K562 (cell line): Measurements from ENCODE around the gene PLAC9. TPM values are rescaled to one million over a fixed set of nuclear protein-coding genes. Genes with fewer than 3 reads are reported as not detected.

ENCODE experiments used
- ATAC-seq: fragments of 200-7000 bp; cut with Tn5 transposase; 3 replicates; pipeline ENCODE4 v1.9.1; 2020; ENCODE audit warnings: moderate library complexity
- BruUV-seq: library from RNA; stranded (reverse); fragments of 400-500 nt; replicated peaks from 2 replicates; lab custom pipeline; 2021; lab: Mats Ljungman, UMichigan
- CTCF ChIA-PET: fragments of 300-600 bp; formaldehyde crosslinking; extraction: SDS; loops from one replicate; lab custom pipeline; 2021; ENCODE audit warnings: low intra/inter-chr PET ratio; lab: Yijun Ruan, JAX
- POLR2A ChIA-PET: fragments of 300-600, 350-650 bp; sonication (Branson Sonifier 250); formaldehyde crosslinking; extraction: SDS; loops from one replicate; lab custom pipeline; 2021; ENCODE audit warnings: antibody characterized with exemption, inconsistent platforms; lab: Yijun Ruan, JAX
- DNase-seq, 4 experiments: peaks; one replicate each; pipeline versions ENCODE4 v3.0.0 to v3.0.0-alpha.2; 2011 to 2018; ENCODE audit warnings: low spot score in 3 of 4, mixed read lengths in 3 of 4; ENCODE audit errors: extremely low read depth in 1 of 4
- FAIRE-seq: peaks from 2 replicates; lab custom pipeline; 2011; peaks lifted over from hg19 to GRCh38; lab: Jason Lieb, UNC
- H2AFZ ChIP-seq: 2 replicates; pipeline ENCODE4 v1.6.0; 2011; ENCODE audit warnings: low read depth, low read length, control low read depth, inconsistent platforms
- H3K27ac ChIP-seq: fragments of 200-600 bp; 3 replicates; pipeline ENCODE4 v1.8.0; 2011; ENCODE audit warnings: low read depth, mild to moderate bottlenecking, control low read depth, inconsistent platforms, low read length, moderate library complexity, mixed read lengths; ENCODE audit errors: extremely low read depth
- H3K27me3 ChIP-seq, 2 experiments: fragments of 300-600 bp in 1 of 2; 2 replicates in 1 of 2; 3 replicates in 1 of 2; pipeline versions ENCODE4 v1.6.0 to v1.8.0; 2011; ENCODE audit warnings: inconsistent platforms in 2 of 2, low read length in 2 of 2, mild to moderate bottlenecking in 1 of 2, mixed read lengths in 1 of 2, moderate library complexity in 1 of 2; ENCODE audit not compliant: control insufficient read depth in 2 of 2, insufficient read depth in 2 of 2
- H3K36me3 ChIP-seq: fragments of 300-600 bp; 3 replicates; pipeline ENCODE4 v1.8.0; 2011; ENCODE audit warnings: mild to moderate bottlenecking, low read length, inconsistent platforms; ENCODE audit not compliant: control insufficient read depth, insufficient read depth
- H3K4me1 ChIP-seq, 2 experiments: fragments of 200-600 bp in 1 of 2; replicated peaks in 1 of 2; 2 replicates in 1 of 2; 3 replicates in 1 of 2; pipeline versions ENCODE4 v1.5.1 to v1.8.0; 2011; ENCODE audit warnings: inconsistent platforms in 2 of 2, low read length in 2 of 2, mild to moderate bottlenecking in 1 of 2, mixed read lengths in 1 of 2, moderate library complexity in 1 of 2; ENCODE audit not compliant: control insufficient read depth in 2 of 2, insufficient read depth in 2 of 2
- H3K4me2 ChIP-seq: 2 replicates; pipeline ENCODE4 v1.6.1; 2011; ENCODE audit warnings: low read length, control low read depth, inconsistent platforms, mixed read lengths; ENCODE audit not compliant: insufficient read depth
- H3K4me3 ChIP-seq: fragments of 200-600 bp; sonication (generic), shearing (Covaris generic); 2 replicates; pipeline ENCODE4 v1.5.1; 2016; ENCODE audit warnings: control low read depth, inconsistent platforms
- H3K79me2 ChIP-seq: fragments of 200-600 bp; 3 replicates; pipeline ENCODE4 v1.8.0; 2011; ENCODE audit warnings: low read length, inconsistent platforms; ENCODE audit not compliant: control insufficient read depth, insufficient read depth
- H3K9ac ChIP-seq, 2 experiments: 2 replicates each; pipeline versions ENCODE4 v1.6.0 to v1.6.1; 2011; ENCODE audit warnings: low read depth in 2 of 2, low read length in 2 of 2, control low read depth in 1 of 2, inconsistent platforms in 1 of 2, mild to moderate bottlenecking in 1 of 2, mixed read lengths in 1 of 2; ENCODE audit not compliant: insufficient read depth in 1 of 2
- H3K9me1 ChIP-seq: one replicate; pipeline ENCODE4 v1.6.0; 2011; ENCODE audit warnings: inconsistent platforms, mild to moderate bottlenecking, low read length, moderate library complexity; ENCODE audit not compliant: control insufficient read depth, insufficient read depth
- H3K9me3 ChIP-seq: replicated peaks from 2 replicates; pipeline ENCODE4 v1.5.1; 2011; ENCODE audit warnings: low read depth, low read length, inconsistent platforms; ENCODE audit not compliant: control insufficient read depth, insufficient read depth
- H4K20me1 ChIP-seq: replicated peaks from 2 replicates; pipeline ENCODE4 v1.6.1; 2011; ENCODE audit warnings: low read length, inconsistent platforms, mixed read lengths; ENCODE audit not compliant: control insufficient read depth, insufficient read depth
- ADNP ChIP-seq: fragments of 200-800 bp; sonication (Bioruptor generic); IDR thresholded peaks from 2 replicates; pipeline ENCODE4 v1.6.1; 2016; ENCODE audit warnings: missing genetic modification characterization, missing compliant biosample characterization
- BCOR ChIP-seq: fragments of 450-650 bp; IDR thresholded peaks from 2 replicates; pipeline ENCODE4 v1.6.1; 2016
- BMI1 ChIP-seq: fragments of 150-350 bp; IDR thresholded peaks from 2 replicates; pipeline ENCODE4 v1.6.1; 2014; ENCODE audit warnings: low read length
- CBX3 ChIP-seq, 2 experiments: IDR thresholded peaks; 1 replicate in 1 of 2; 2 replicates in 1 of 2; pipeline ENCODE4 v1.6.1; 2012; ENCODE audit warnings: inconsistent platforms in 2 of 2, low read length in 2 of 2, borderline replicate concordance in 1 of 2, control low read depth in 1 of 2
- CEBPG ChIP-seq, 3 experiments: fragments of 200-800 bp in 1 of 3; sonication (Bioruptor generic) in 1 of 3; sonication (generic) in 1 of 3; formaldehyde crosslinking in 1 of 3; IDR thresholded peaks in 2 of 3; conservative IDR thresholded peaks in 1 of 3; 2 replicates each; pipeline versions ENCODE4 v1.6.1 to v1.8.0; 2016 to 2022; ENCODE audit warnings: missing compliant biosample characterization in 2 of 3, missing genetic modification characterization in 2 of 3, mild to moderate bottlenecking in 1 of 3, missing genetic modification reagents in 1 of 3
- CHD4 ChIP-seq: fragments of 200-600 bp; sonication (generic); IDR thresholded peaks from 3 replicates; pipeline ENCODE4 v1.6.1; 2012; ENCODE audit warnings: low read depth, mild to moderate bottlenecking, mixed read lengths, low read length, inconsistent platforms; ENCODE audit not compliant: insufficient read depth, insufficient replicate concordance, poor library complexity, severe bottlenecking
- DMBX1 ChIP-seq: fragments of 250-450 bp; sonication (Bioruptor Pico); IDR thresholded peaks from 2 replicates; pipeline ENCODE4 v1.8.0; 2022; ENCODE audit warnings: inconsistent platforms, mild to moderate bottlenecking, moderate library complexity, borderline replicate concordance
- ERF ChIP-seq: fragments of 450-650 bp; formaldehyde crosslinking; IDR thresholded peaks from 2 replicates; pipeline ENCODE4 v1.4.0; 2020; ENCODE audit warnings: mild to moderate bottlenecking, mixed read lengths
- HDAC2 ChIP-seq: fragments of 450-650 bp; IDR thresholded peaks from 2 replicates; pipeline ENCODE4 v1.6.1; 2016; ENCODE audit warnings: mild to moderate bottlenecking
- KDM1A ChIP-seq, 2 experiments: fragments of 450-650 bp; IDR thresholded peaks; 2 replicates each; pipeline ENCODE4 v1.6.1; 2016; ENCODE audit warnings: mild to moderate bottlenecking in 2 of 2
- RBM25 ChIP-seq: fragments of 200-400 bp; formaldehyde crosslinking; IDR thresholded peaks from 2 replicates; pipeline ENCODE4 v1.6.1; 2018; ENCODE audit warnings: low read length, low read depth, moderate library complexity; ENCODE audit not compliant: severe bottlenecking
- RCOR1 ChIP-seq, 2 experiments: IDR thresholded peaks; 2 replicates each; pipeline ENCODE4 v1.6.1; 2012; ENCODE audit warnings: low read depth in 2 of 2, low read length in 2 of 2, borderline replicate concordance in 1 of 2, improper control_type of control experiment in 1 of 2
- SMARCA5 ChIP-seq: fragments of 450-650 bp; IDR thresholded peaks from 2 replicates; pipeline ENCODE4 v1.6.1; 2016
- ZNF3 ChIP-seq: fragments of 250-450 bp; sonication (Bioruptor Pico); IDR thresholded peaks from 2 replicates; pipeline ENCODE4 v1.5.0; 2021; ENCODE audit warnings: mild to moderate bottlenecking, moderate library complexity
- ZNF699 ChIP-seq: fragments of 250-450 bp; sonication (Bioruptor Pico); IDR thresholded peaks from 2 replicates; pipeline ENCODE4 v1.8.0; 2021; ENCODE audit warnings: mild to moderate bottlenecking, moderate library complexity; ENCODE audit not compliant: insufficient replicate concordance
- WGBS: fragments of 100-300 bp; shearing (Covaris generic); methylation state at CpG from one replicate; pipeline ENCODE4 v1.1.6; 2016; ENCODE audit warnings: low coverage, mixed read lengths; ENCODE audit not compliant: insufficient coverage; ENCODE audit errors: missing lambda C conversion rate; 5-methylcytosine and 5-hydroxymethylcytosine counted together
- in situ Hi-C: fragments of 300-500 bp; cut with MboI; formaldehyde crosslinking; loops from 4 replicates; pipeline ENCODE4 v1.15.0; 2018; ENCODE audit warnings: inconsistent platforms, mixed read lengths
- intact Hi-C: fragments of 100-400 bp; cut with micrococcal nuclease; formaldehyde crosslinking; loops from 2 replicates; pipeline ENCODE4 v1.14.2; 2022
- polyA plus RNA-seq, 8 experiments: library from polyadenylated mRNA; depleted of rRNA in 4 of 8; stranded (reverse) in 5 of 8; unstranded in 3 of 8; fragments of >200 nt; fragmentation: Nextera tagmentation in 2 of 8; fragmentation: Illumina TruSeq in 1 of 8; extraction: Ambion mirVana in 2 of 8; extraction: Trizol in 1 of 8; gene quantifications; 2 replicates each; pipeline versions ENCODE4 v1.2.1 to v1.2.3, GENCODE V29; 2011 to 2014; ENCODE audit warnings: inconsistent platforms in 1 of 8, missing spikeins in 1 of 8
- total RNA-seq, 7 experiments: library from RNA; depleted of rRNA in 6 of 7; stranded (reverse); fragments of >200 nt in 6 of 7; fragmentation: Illumina TruSeq in 2 of 7; extraction: Trizol in 2 of 7; gene quantifications; 2 replicates each; pipeline versions ENCODE4 v1.2.1 to v1.2.3, GENCODE V29; 2011 to 2021; ENCODE audit warnings: low replicate concordance in 1 of 7
- TF ChIP-seq, protein P1 (sequence below), 2 experiments: fragments of 150-350 bp in 1 of 2; IDR thresholded peaks; 2 replicates each; pipeline ENCODE4 v1.6.1; 2012 to 2016; ENCODE audit warnings: low read depth in 2 of 2, low read length in 2 of 2, mild to moderate bottlenecking in 1 of 2, moderate library complexity in 1 of 2

The PLAC9 gene
- total and polyA plus RNA-seq, 9 of the 15 experiments (the other 6 are each of a cell fraction or from before 2014, with no cell fraction given) = not detected

DNA sequence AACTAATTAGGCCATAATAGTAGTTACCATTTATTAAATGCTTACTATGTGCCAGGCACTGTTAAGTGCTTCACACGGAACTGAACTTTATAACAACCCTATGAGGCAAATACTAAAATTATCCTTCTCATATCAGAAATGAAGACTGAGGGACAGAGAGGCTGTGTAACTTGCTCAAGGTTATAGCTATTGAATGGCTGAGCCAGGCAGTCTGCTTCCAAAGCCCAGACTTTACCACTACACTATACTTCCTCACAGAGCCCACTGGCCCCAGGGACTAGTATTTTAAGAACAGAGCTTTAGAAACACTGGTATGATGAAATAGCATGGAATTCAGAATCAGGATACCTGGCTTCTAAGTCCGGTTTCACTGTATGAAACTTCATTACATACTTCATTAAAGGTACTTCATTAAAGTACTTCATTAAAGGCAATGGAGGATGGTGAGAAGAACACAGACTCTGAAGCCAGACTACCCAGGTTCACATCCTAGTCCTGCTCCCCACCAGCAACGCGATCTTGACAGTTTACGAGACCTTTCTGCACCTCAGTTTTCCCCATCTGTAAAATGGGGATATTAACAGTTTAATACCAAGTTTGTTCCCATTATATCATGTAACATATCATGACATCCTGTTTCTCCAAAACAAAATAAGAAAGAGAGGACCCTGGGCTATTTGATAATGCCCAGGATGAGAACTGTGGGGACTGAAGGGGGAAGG is 53.2 kb downstream of the PLAC9 start:
- H3K27me3 ChIP-seq = no peaks in the 10 kb centered on the region
- peaks cover 27 to 37% of the 10 kb centered on the region in 2 experiments for H3K4me1 ChIP-seq
- H3K9ac ChIP-seq = no peak overlapping the region
- H3K4me3 ChIP-seq = no peak overlapping the region
- H3K36me3 ChIP-seq = peaks cover 23% of the 10 kb centered on the region; the same call in 2 of the 3 replicates
- H2AFZ ChIP-seq = no peak overlapping the region
- POLR2A ChIA-PET = interaction anchor here (0.6 to 1.2 kb wide), 4 partner anchors 15 to 235 kb away, joined by 3 to 4 read pairs (median 4); no protein-coding TSS in a partner anchor
- CTCF ChIA-PET = no interaction called here
- H3K4me2 ChIP-seq = no peak overlapping the region
- intact Hi-C loops = no loop called here
- H3K27ac ChIP-seq = no peak overlapping the region
- peaks cover 90% of the 10 kb centered on the region for H3K79me2 ChIP-seq
- no peak for ATAC-seq
- no peaks in the 10 kb centered on the region for H3K9me3 ChIP-seq
- FAIRE-seq = no peak
- H4K20me1 ChIP-seq = peaks cover 15% of the 10 kb centered on the region
- no peak for DNase-seq
- WGBS = 88% methylated on average over 5 of the region's 5 CpGs
- no TSS peak for BruUV-seq
- no peaks in the 10 kb centered on the region for H3K9me1 ChIP-seq
- in situ Hi-C loops = no loop called here
- no peak for TF ChIP-seq ZNF699 (CRISPR knock-in tag)
- TF ChIP-seq RCOR1 (IDR thresholded peaks at IDR 0.05; ENCODE audit: borderline replicate concordance in 1 of 2, low read depth in 2 of 2, low read length in 2 of 2) = peak in 1 of 2 experiments; percentile 54; a peak in 1 of 4 replicates
- no peak for TF ChIP-seq CEBPG (CRISPR knock-in tag; IDR thresholded peaks at IDR 0.05)
- TF ChIP-seq CEBPG (tag; conservative IDR thresholded peaks at IDR 0.05 in 1 of 2, IDR thresholded peaks at IDR 0.05 in 1 of 2) = 0 out of 4 replicates have a peak, but pooled peaks of 1 of the 2 experiments have one; percentile 28
- TF ChIP-seq, protein P1, sequence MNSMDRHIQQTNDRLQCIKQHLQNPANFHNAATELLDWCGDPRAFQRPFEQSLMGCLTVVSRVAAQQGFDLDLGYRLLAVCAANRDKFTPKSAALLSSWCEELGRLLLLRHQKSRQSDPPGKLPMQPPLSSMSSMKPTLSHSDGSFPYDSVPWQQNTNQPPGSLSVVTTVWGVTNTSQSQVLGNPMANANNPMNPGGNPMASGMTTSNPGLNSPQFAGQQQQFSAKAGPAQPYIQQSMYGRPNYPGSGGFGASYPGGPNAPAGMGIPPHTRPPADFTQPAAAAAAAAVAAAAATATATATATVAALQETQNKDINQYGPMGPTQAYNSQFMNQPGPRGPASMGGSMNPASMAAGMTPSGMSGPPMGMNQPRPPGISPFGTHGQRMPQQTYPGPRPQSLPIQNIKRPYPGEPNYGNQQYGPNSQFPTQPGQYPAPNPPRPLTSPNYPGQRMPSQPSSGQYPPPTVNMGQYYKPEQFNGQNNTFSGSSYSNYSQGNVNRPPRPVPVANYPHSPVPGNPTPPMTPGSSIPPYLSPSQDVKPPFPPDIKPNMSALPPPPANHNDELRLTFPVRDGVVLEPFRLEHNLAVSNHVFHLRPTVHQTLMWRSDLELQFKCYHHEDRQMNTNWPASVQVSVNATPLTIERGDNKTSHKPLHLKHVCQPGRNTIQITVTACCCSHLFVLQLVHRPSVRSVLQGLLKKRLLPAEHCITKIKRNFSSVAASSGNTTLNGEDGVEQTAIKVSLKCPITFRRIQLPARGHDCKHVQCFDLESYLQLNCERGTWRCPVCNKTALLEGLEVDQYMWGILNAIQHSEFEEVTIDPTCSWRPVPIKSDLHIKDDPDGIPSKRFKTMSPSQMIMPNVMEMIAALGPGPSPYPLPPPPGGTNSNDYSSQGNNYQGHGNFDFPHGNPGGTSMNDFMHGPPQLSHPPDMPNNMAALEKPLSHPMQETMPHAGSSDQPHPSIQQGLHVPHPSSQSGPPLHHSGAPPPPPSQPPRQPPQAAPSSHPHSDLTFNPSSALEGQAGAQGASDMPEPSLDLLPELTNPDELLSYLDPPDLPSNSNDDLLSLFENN (IDR thresholded peaks at IDR 0.05; ENCODE audit: low read depth in 2 of 2, low read length in 2 of 2) = no peak
- no peak for TF ChIP-seq ERF (CRISPR knock-in tag)
- peak; percentile 89 for TF ChIP-seq BCOR
- TF ChIP-seq DMBX1 = no peak
- TF ChIP-seq ZNF3 (CRISPR knock-in tag) = 0 out of 2 replicates have a peak, but pooled peaks have one; percentile 46
- TF ChIP-seq BMI1 = no peak
- 0 out of 2 replicates have a peak, but pooled peaks have one; percentile 36 for TF ChIP-seq HDAC2
- 0 out of 3 replicates have a peak, but pooled peaks of 1 of the 2 experiments have one; percentile 24 for TF ChIP-seq CBX3 (IDR thresholded peaks at IDR 0.05; ENCODE audit: borderline replicate concordance in 1 of 2, low read length in 2 of 2)
- TF ChIP-seq ADNP (tag) = peak; percentile 82
- peak; percentile 57 to 75; a peak in 3 of 4 replicates for TF ChIP-seq KDM1A (IDR thresholded peaks at IDR 0.05)
- peak; percentile 55; the same call in 1 of the 2 replicates for TF ChIP-seq SMARCA5
- TF ChIP-seq RBM25 = peak; percentile 91
- TF ChIP-seq CHD4 = peak; percentile 86
